Glutamatergic neuron (in vitro differentiated cells): ENCODE measurements around the gene GPR18. TPM values are rescaled to one million over a fixed set of nuclear protein-coding genes. Genes with fewer than 3 reads are reported as not detected.

Source experiments
- DNase-seq: peaks from one replicate; pipeline ENCODE4 v3.0.0; 2022
- H3K27ac Mint-ChIP-seq: one replicate; pipeline ENCODE4 v1.8.0; 2020; ENCODE audit warnings: mild to moderate bottlenecking, mixed read lengths, inconsistent platforms; ENCODE audit not compliant: unreplicated experiment
- H3K27me3 Mint-ChIP-seq: one replicate; pipeline ENCODE4 v1.8.0; 2020; ENCODE audit warnings: mild to moderate bottlenecking, moderate library complexity, mixed read lengths, inconsistent platforms; ENCODE audit not compliant: unreplicated experiment
- H3K36me3 Mint-ChIP-seq: one replicate; pipeline ENCODE4 v1.8.0; 2020; ENCODE audit warnings: mild to moderate bottlenecking, mixed read lengths, inconsistent platforms; ENCODE audit not compliant: unreplicated experiment
- H3K4me1 Mint-ChIP-seq: one replicate; pipeline ENCODE4 v1.8.0; 2020; ENCODE audit warnings: mild to moderate bottlenecking, low read depth, mixed read lengths, inconsistent platforms; ENCODE audit not compliant: unreplicated experiment
- H3K4me3 Mint-ChIP-seq: one replicate; pipeline ENCODE4 v1.8.0; 2020; ENCODE audit warnings: mild to moderate bottlenecking, mixed read lengths, inconsistent platforms; ENCODE audit not compliant: unreplicated experiment
- H3K9me3 Mint-ChIP-seq: one replicate; pipeline ENCODE4 v1.8.0; 2020; ENCODE audit warnings: mild to moderate bottlenecking, moderate library complexity, mixed read lengths, inconsistent platforms; ENCODE audit not compliant: unreplicated experiment
- total RNA-seq: library from RNA; stranded (reverse); fragmentation: NEBNext Ultra II Directional; extraction: Animal tissue kit (Norgen Biotek cat#: 25700); gene quantifications from one replicate; pipeline ENCODE4 v1.2.1, GENCODE V29; 2021; ENCODE audit not compliant: unreplicated experiment
- TF ChIP-seq, protein P1 (sequence below): fragments of 200-600 bp; sonication (generic); IDR thresholded peaks from one replicate; pipeline ENCODE4 v1.5.0; 2021; ENCODE audit not compliant: partially characterized antibody, unreplicated experiment

GPR18 gene
- total RNA-seq, 1 donor from 2014 or later = not detected

DNA sequence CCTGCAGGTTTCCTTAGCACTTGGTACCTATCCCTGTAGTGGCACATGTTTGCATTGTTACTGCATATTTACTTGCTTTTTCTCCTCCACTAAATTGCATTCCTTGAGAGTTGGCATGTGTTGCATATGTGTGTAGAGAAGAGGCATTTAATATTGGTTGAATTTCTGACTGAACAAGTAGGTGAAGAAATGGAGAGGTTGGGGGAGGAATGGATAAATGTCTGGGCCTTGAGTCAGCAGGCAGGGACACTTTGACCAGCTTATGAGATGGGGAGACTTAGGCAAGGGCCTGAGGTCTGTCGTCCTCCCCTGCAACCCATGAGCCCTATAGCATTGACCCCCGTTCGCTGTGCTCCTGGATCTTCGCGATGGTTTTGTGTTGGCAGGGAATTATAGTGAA lies 2.0 kb upstream of the GPR18 start:
- H3K4me1 Mint-ChIP-seq = peaks cover 15% of the 10 kb centered on the region
- peaks cover 5% of the 10 kb centered on the region for H3K36me3 Mint-ChIP-seq
- H3K4me3 Mint-ChIP-seq = no peak overlapping the region
- H3K9me3 Mint-ChIP-seq = peaks cover 4% of the 10 kb centered on the region
- no peak overlapping the region for H3K27ac Mint-ChIP-seq
- no peak for DNase-seq
- H3K27me3 Mint-ChIP-seq = peaks cover 2% of the 10 kb centered on the region
- TF ChIP-seq, protein P1, sequence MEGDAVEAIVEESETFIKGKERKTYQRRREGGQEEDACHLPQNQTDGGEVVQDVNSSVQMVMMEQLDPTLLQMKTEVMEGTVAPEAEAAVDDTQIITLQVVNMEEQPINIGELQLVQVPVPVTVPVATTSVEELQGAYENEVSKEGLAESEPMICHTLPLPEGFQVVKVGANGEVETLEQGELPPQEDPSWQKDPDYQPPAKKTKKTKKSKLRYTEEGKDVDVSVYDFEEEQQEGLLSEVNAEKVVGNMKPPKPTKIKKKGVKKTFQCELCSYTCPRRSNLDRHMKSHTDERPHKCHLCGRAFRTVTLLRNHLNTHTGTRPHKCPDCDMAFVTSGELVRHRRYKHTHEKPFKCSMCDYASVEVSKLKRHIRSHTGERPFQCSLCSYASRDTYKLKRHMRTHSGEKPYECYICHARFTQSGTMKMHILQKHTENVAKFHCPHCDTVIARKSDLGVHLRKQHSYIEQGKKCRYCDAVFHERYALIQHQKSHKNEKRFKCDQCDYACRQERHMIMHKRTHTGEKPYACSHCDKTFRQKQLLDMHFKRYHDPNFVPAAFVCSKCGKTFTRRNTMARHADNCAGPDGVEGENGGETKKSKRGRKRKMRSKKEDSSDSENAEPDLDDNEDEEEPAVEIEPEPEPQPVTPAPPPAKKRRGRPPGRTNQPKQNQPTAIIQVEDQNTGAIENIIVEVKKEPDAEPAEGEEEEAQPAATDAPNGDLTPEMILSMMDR = no peak

DNA sequence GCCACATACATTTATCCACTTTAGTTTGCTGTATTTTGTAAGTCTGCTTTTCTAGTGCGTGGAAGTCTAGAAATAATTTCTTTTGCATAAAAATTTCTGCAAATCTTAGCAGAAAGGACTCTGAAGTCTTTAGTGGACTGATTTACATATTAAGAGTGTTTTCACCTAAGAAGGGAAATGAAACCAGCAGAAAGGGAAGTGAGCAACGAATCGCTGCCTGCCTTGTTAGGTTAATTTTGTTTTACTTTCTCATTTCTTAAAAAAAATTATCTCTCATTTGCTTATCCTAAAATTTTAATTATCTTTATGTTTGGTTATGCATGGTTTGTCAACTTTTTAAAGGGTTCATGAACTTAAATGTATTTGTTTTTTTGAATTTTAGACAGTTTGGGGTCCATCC lies 767 bp upstream of the GPR18 start:
- peaks cover 21% of the 10 kb centered on the region for H3K4me1 Mint-ChIP-seq
- TF ChIP-seq, protein P1 = no peak
- DNase-seq = no peak
- no peak overlapping the region for H3K27ac Mint-ChIP-seq
- H3K9me3 Mint-ChIP-seq = peaks cover 2% of the 10 kb centered on the region
- no peak overlapping the region for H3K4me3 Mint-ChIP-seq
- H3K27me3 Mint-ChIP-seq = peaks cover 2% of the 10 kb centered on the region
- H3K36me3 Mint-ChIP-seq = peaks cover 5% of the 10 kb centered on the region

- Mint-ChIP-seq H3K4me1 (peaks cover 16% of the 10 kb centered on the region), H3K4me3 (no peak overlapping the region), H3K9me3 (peaks cover 2% of the 10 kb centered on the region), H3K27ac (no peak overlapping the region), H3K27me3 (peaks cover 2% of the 10 kb centered on the region), H3K36me3 (peaks cover 5% of the 10 kb centered on the region)
- DNase-seq = no peak
- TF ChIP-seq, protein P1 = no peak
These were observed 888 bp downstream of the GPR18 start for GRCh38 chr13:99257291-99257690.

GRCh38 chr13:99256709-99257108 lies 1.5 kb downstream of the GPR18 start:
- H3K27ac Mint-ChIP-seq = no peak overlapping the region
- H3K9me3 Mint-ChIP-seq = peaks cover 2% of the 10 kb centered on the region
- no peak for DNase-seq
- TF ChIP-seq, protein P1 = no peak
- H3K27me3 Mint-ChIP-seq = peaks cover 2% of the 10 kb centered on the region
- H3K4me3 Mint-ChIP-seq = no peak overlapping the region
- peaks cover 16% of the 10 kb centered on the region for H3K4me1 Mint-ChIP-seq
- peaks cover 5% of the 10 kb centered on the region for H3K36me3 Mint-ChIP-seq

DNA sequence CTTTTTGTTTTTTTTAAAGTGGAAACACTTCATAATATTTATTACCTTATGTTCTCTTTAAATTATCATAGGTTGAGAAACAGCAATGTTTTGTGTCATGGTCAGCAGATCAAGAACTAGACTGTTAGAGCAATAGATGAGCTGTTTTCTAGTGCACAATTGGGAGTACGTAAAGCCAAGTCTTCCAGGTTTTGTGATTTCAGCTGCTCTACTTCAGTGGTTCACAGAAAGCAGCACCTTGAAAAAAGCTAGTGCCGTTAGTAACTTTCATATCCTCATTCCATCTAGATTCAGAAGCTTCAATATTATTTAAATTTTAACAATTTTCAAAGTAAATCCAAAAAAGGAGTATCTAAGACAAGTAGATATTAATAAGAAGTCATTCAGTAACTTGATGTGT lies 1.9 kb downstream of the GPR18 start:
- H3K9me3 Mint-ChIP-seq = peaks cover 2% of the 10 kb centered on the region
- no peak for DNase-seq
- H3K27me3 Mint-ChIP-seq = peaks cover 2% of the 10 kb centered on the region
- H3K4me3 Mint-ChIP-seq = no peak overlapping the region
- H3K27ac Mint-ChIP-seq = no peak overlapping the region
- TF ChIP-seq, protein P1 = no peak
- peaks cover 5% of the 10 kb centered on the region for H3K36me3 Mint-ChIP-seq
- H3K4me1 Mint-ChIP-seq = peaks cover 12% of the 10 kb centered on the region
